Tibial nerve (tissue), 4 donors: ENCODE data around the gene MUL1.

Source experiments
- CTCF ChIP-seq, 5 experiments: fragments of 200-600 bp in 3 of 5; fragments of 450-650 bp in 2 of 5; sonication (generic) in 3 of 5; IDR thresholded peaks; one replicate each; pipeline ENCODE4 v1.5.1; 2016 to 2019; ENCODE audit warnings: antibody characterized with exemption in 5 of 5, mild to moderate bottlenecking in 3 of 5, moderate library complexity in 2 of 5
- EP300 ChIP-seq, 2 donors: sonication (generic); formaldehyde crosslinking; IDR thresholded peaks; one replicate each; pipeline ENCODE4 v1.6.1; 2017; ENCODE audit warnings: antibody characterized with exemption in 2 of 2, mild to moderate bottlenecking in 1 of 2
- POLR2A ChIP-seq, 2 donors: fragments of 450-650 bp; IDR thresholded peaks; one replicate each; pipeline ENCODE4 v1.6.1; 2017; ENCODE audit warnings: antibody characterized with exemption in 2 of 2, mild to moderate bottlenecking in 2 of 2, moderate library complexity in 2 of 2

- TF ChIP-seq POLR2A (IDR thresholded peaks at IDR 0.05) (no peak), CTCF (IDR thresholded peaks at IDR 0.05) (no peak), EP300 (IDR thresholded peaks at IDR 0.05) (no peak)
These were observed 7.2 kb downstream of the MUL1 start for GRCh38 chr1:20500716-20501115.
